HG02870 (cell line): ENCODE results near the gene LSG1.
"Not testable (repeated sequence)": the region's sequence is repeated elsewhere in the genome, so short reads cannot be mapped to it uniquely, and the experiment has no call there.

Experiments used
- ATAC-seq: cut with Tn5 transposase; IDR thresholded peaks from one replicate; pipeline ENCODE4 v1.9.1; 2021; ENCODE audit warnings: mild to moderate bottlenecking, moderate library complexity; ENCODE audit not compliant: unreplicated experiment

The LSG1 gene

GRCh38 chr3:194619741-194620140 lies 52.2 kb downstream of the LSG1 start:
- ATAC-seq, result no peak

GRCh38 chr3:194618858-194619608 lies 53.0 kb downstream of the LSG1 start:
- ATAC-seq, result no peak

GRCh38 chr3:194617827-194618226 lies 54.2 kb downstream of the LSG1 start:
- ATAC-seq, result no peak

GRCh38 chr3:194617143-194617671 lies 54.8 kb downstream of the LSG1 start:
- ATAC-seq, result no peak

GRCh38 chr3:194615226-194615625 lies 56.8 kb downstream of the LSG1 start:
- no peak for ATAC-seq

GRCh38 chr3:194612221-194612620 lies 59.8 kb downstream of the LSG1 start:
- no peak for ATAC-seq

- ATAC-seq, result no peak
Observed at GRCh38 chr3:194610689-194611088, 61.3 kb downstream of the LSG1 start.

- no peak for ATAC-seq
Observed at GRCh38 chr3:194609601-194610000, 62.4 kb downstream of the LSG1 start.

- ATAC-seq, result no peak
Observed at GRCh38 chr3:194608981-194609380, 63.0 kb downstream of the LSG1 start.

GRCh38 chr3:194607592-194608389 lies 64.2 kb downstream of the LSG1 start:
- no peak for ATAC-seq

GRCh38 chr3:194606941-194607340 lies 65.0 kb downstream of the LSG1 start:
- no peak for ATAC-seq

- no peak for ATAC-seq
Observed at GRCh38 chr3:194606163-194606562, 65.8 kb downstream of the LSG1 start.

- not testable (repeated sequence) for ATAC-seq
Observed at GRCh38 chr3:194605314-194605713, 66.7 kb downstream of the LSG1 start.

GRCh38 chr3:194604837-194605236 lies 67.2 kb downstream of the LSG1 start:
- ATAC-seq, result no peak

GRCh38 chr3:194604126-194604525 lies 67.9 kb downstream of the LSG1 start:
- no peak for ATAC-seq

GRCh38 chr3:194602669-194603171 lies 69.3 kb downstream of the LSG1 start:
- ATAC-seq, result no peak

GRCh38 chr3:194598771-194599557 lies 73.0 kb downstream of the LSG1 start:
- ATAC-seq, result no peak

GRCh38 chr3:194596906-194597305 lies 75.1 kb downstream of the LSG1 start:
- no peak for ATAC-seq

- no peak for ATAC-seq
Observed at GRCh38 chr3:194592798-194593752, 78.9 kb downstream of the LSG1 start.
